HL-60 (cell line): ENCODE measurements around the gene ANKH.

Experiments used
- DNase-seq, 2 experiments: peaks; one replicate each; pipeline ENCODE4 v3.0.0-alpha.2; 2010 to 2020; ENCODE audit warnings: low read depth in 1 of 2, low spot score in 1 of 2
- H3K27ac ChIP-seq: fragments of 250-450 bp; sonication (Bioruptor Pico); replicated peaks from 2 replicates; pipeline ENCODE4 v1.5.1; 2020; ENCODE audit warnings: mild to moderate bottlenecking, moderate library complexity
- H3K27me3 ChIP-seq: fragments of 250-450 bp; sonication (Bioruptor Pico); 2 replicates; pipeline ENCODE4 v1.5.1; 2021; ENCODE audit warnings: mild to moderate bottlenecking, moderate library complexity; ENCODE audit not compliant: insufficient read depth, poor library complexity, severe bottlenecking
- H3K4me3 ChIP-seq: replicated peaks from 2 replicates; pipeline ENCODE4 v1.5.1; 2011; ENCODE audit warnings: mild to moderate bottlenecking, control low read depth, low read length; ENCODE audit not compliant: insufficient read depth
- CTCF ChIP-seq: IDR thresholded peaks from one replicate; pipeline ENCODE4 v1.5.1; 2011; ENCODE audit warnings: low read length, control low read depth, inconsistent platforms; ENCODE audit not compliant: insufficient read depth
- GABPA ChIP-seq: IDR thresholded peaks from 2 replicates; pipeline ENCODE4 v1.6.1; 2012; ENCODE audit warnings: low read depth
- POLR2AphosphoS5 ChIP-seq: IDR thresholded peaks from 2 replicates; pipeline ENCODE4 v1.6.1; 2012; ENCODE audit warnings: low read depth
- REST ChIP-seq: IDR thresholded peaks from 2 replicates; pipeline ENCODE4 v1.6.1; 2012; ENCODE audit warnings: low read depth; ENCODE audit not compliant: insufficient replicate concordance
- SPI1 ChIP-seq: IDR thresholded peaks from 2 replicates; pipeline ENCODE4 v1.6.1; 2012; ENCODE audit warnings: low read depth, mild to moderate bottlenecking, borderline replicate concordance

Gene ANKH

GRCh38 chr5:14782591-14782990 lies 89.0 kb downstream of the ANKH start:
- no peaks in the 10 kb centered on the region for H3K27me3 ChIP-seq
- no peak overlapping the region for H3K4me3 ChIP-seq
- TF ChIP-seq SPI1 (no peak), CTCF (no peak), POLR2AphosphoS5 (no peak), REST (no peak), GABPA (no peak)
- no peak overlapping the region for H3K27ac ChIP-seq
- DNase-seq: no peak

- no peak overlapping the region for H3K27ac ChIP-seq
- H3K27me3 ChIP-seq: no peaks in the 10 kb centered on the region
- DNase-seq: no peak
- no peak for TF ChIP-seq SPI1
- TF ChIP-seq GABPA: no peak
- no peak for TF ChIP-seq POLR2AphosphoS5
- no peak for TF ChIP-seq REST
- TF ChIP-seq CTCF: no peak
- H3K4me3 ChIP-seq: no peak overlapping the region
These were observed 90.5 kb downstream of the ANKH start for GRCh38 chr5:14781106-14781505.

GRCh38 chr5:14779975-14780374 lies 91.6 kb downstream of the ANKH start:
- Histone ChIP-seq H3K27ac (no peak overlapping the region), H3K27me3 (no peaks in the 10 kb centered on the region), H3K4me3 (no peak overlapping the region)
- DNase-seq: no peak
- TF ChIP-seq GABPA (no peak), REST (no peak), SPI1 (no peak), CTCF (no peak), POLR2AphosphoS5 (no peak)
